H1 (cell line): Measurements from ENCODE around the gene SIDT1.

ENCODE experiments used
- BACH1 ChIP-seq: IDR thresholded peaks from 2 replicates; pipeline ENCODE4 v1.6.1; 2012; ENCODE audit warnings: low read length, improper control_type of control experiment
- CEBPB ChIP-seq: IDR thresholded peaks from 2 replicates; pipeline ENCODE4 v1.6.1; 2012; ENCODE audit warnings: low read depth, low read length
- EZH2 ChIP-seq: fragments of 200-600 bp; sonication (generic); IDR thresholded peaks from 2 replicates; pipeline ENCODE4 v1.7.1; 2012; ENCODE audit warnings: low read depth, mild to moderate bottlenecking, moderate library complexity, low read length, inconsistent platforms; ENCODE audit not compliant: severe bottlenecking
- FOSL1 ChIP-seq: IDR thresholded peaks from 2 replicates; pipeline ENCODE4 v1.6.1; 2011; ENCODE audit warnings: mild to moderate bottlenecking, low read depth, low read length, moderate library complexity; ENCODE audit not compliant: insufficient read depth
- POLR2A ChIP-seq, 2 experiments: IDR thresholded peaks; 1 replicate in 1 of 2; 2 replicates in 1 of 2; pipeline ENCODE4 v1.6.1; 2011; ENCODE audit warnings: low read depth in 2 of 2, low read length in 2 of 2, mild to moderate bottlenecking in 2 of 2; ENCODE audit errors: control extremely low read depth in 1 of 2

DNA sequence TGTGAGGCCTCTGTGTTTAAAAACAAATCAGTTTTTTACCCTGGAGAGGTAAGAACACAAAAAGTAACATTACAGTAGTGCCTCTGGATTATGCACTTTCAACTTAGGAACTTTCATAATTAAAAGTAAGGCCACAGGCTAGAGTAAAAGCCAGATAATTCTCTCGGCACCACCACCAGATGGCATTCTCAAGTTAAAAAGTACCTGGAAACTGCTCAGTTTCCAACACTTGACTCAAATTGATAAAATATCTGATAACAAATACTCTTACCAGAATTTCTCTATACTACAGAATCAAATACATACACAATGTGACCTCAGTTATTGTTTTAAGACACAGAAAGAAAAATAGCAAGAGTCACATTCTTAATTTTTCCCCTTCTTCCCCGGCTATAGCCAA is 37.3 kb upstream of the SIDT1 start:
- TF ChIP-seq FOSL1 (no peak), EZH2 (no peak), BACH1 (no peak), POLR2A (IDR thresholded peaks at IDR 0.05; ENCODE audit: control extremely low read depth in 1 of 2, low read depth in 2 of 2, low read length in 2 of 2) (no peak), CEBPB (no peak)
